H1 (cell line): ENCODE data around the gene PWWP3B. TPM values are rescaled to one million over a fixed set of nuclear protein-coding genes. Genes with fewer than 3 reads are reported as not detected.

ENCODE experiments used
- CTCF ChIA-PET: fragments of 300-600 bp; sonication (Branson Sonifier 250); formaldehyde crosslinking; loops from one replicate; lab custom pipeline; 2021; ENCODE audit not compliant: partially characterized antibody; lab: Charles Lee
- POLR2A ChIA-PET: fragments of 300-600 bp; sonication (Branson Sonifier 250); formaldehyde crosslinking; loops from one replicate; lab custom pipeline; 2021; ENCODE audit warnings: inconsistent platforms; ENCODE audit not compliant: partially characterized antibody; lab: Charles Lee
- DNase-seq, 2 experiments: peaks; one replicate each; pipeline versions ENCODE4 v3.0.0 to v3.0.0-alpha.2; 2010 to 2022; ENCODE audit warnings: low spot score in 2 of 2, low read depth in 1 of 2, mixed read lengths in 1 of 2
- FAIRE-seq: peaks from 2 replicates; lab custom pipeline; 2011; peaks lifted over from hg19 to GRCh38; lab: Jason Lieb, UNC
- H2AFZ ChIP-seq: 2 replicates; pipeline ENCODE4 v1.8.1; 2012; ENCODE audit warnings: low read length, inconsistent platforms
- H2AK5ac ChIP-seq: 2 replicates; pipeline ENCODE4 v1.6.1; 2013; ENCODE audit warnings: low read depth, low read length
- H2BK120ac ChIP-seq: replicated peaks from 2 replicates; pipeline ENCODE3; 2013; ENCODE audit warnings: low read depth, low read length, inconsistent platforms
- H2BK12ac ChIP-seq: 2 replicates; pipeline ENCODE4 v1.6.1; 2013; ENCODE audit warnings: low read depth, low read length
- H2BK15ac ChIP-seq: 2 replicates; pipeline ENCODE4 v1.6.1; 2013; ENCODE audit warnings: low read length
- H2BK20ac ChIP-seq: 2 replicates; pipeline ENCODE4 v1.6.1; 2013; ENCODE audit warnings: low read length
- H2BK5ac ChIP-seq: 2 replicates; pipeline ENCODE4 v1.6.1; 2013; ENCODE audit warnings: low read depth, low read length
- H3K14ac ChIP-seq: 2 replicates; pipeline ENCODE4 v1.6.1; 2013; ENCODE audit warnings: inconsistent platforms; ENCODE audit not compliant: insufficient read length
- H3K18ac ChIP-seq: 2 replicates; pipeline ENCODE4 v1.6.1; 2013; ENCODE audit warnings: low read length; ENCODE audit errors: extremely low read depth
- H3K23ac ChIP-seq: 2 replicates; pipeline ENCODE4 v1.6.1; 2013; ENCODE audit warnings: inconsistent platforms; ENCODE audit not compliant: insufficient read length
- H3K23me2 ChIP-seq: 2 replicates; pipeline ENCODE4 v1.6.1; 2013; ENCODE audit warnings: low read depth, low read length
- H3K27ac ChIP-seq: 2 replicates; pipeline ENCODE4 v1.6.1; 2011; ENCODE audit warnings: low read depth, low read length, inconsistent platforms
- H3K27me3 ChIP-seq, 4 experiments: replicated peaks in 1 of 4; 1 replicate in 1 of 4; 2 replicates in 3 of 4; pipeline versions ENCODE4 v1.6.1 to v1.8.1; 2011 to 2013; ENCODE audit warnings: low read length in 3 of 4, mild to moderate bottlenecking in 3 of 4, inconsistent platforms in 2 of 4, mixed read lengths in 2 of 4, moderate library complexity in 1 of 4; ENCODE audit not compliant: control insufficient read depth in 3 of 4, insufficient read depth in 3 of 4; ENCODE audit errors: extremely low read depth in 1 of 4
- H3K36me3 ChIP-seq, 4 experiments: 2 replicates each; pipeline versions ENCODE4 v1.6.1 to v1.8.1; 2011 to 2013; ENCODE audit warnings: mild to moderate bottlenecking in 4 of 4, low read length in 3 of 4, moderate library complexity in 2 of 4, control low read depth in 1 of 4, inconsistent platforms in 1 of 4; ENCODE audit not compliant: insufficient read depth in 4 of 4, control insufficient read depth in 2 of 4
- H3K4ac ChIP-seq: replicated peaks from 2 replicates; pipeline ENCODE3; 2013; ENCODE audit warnings: low read length, low read depth, mixed read lengths, inconsistent platforms; ENCODE audit not compliant: insufficient read length
- H3K4me1 ChIP-seq, 4 experiments: replicated peaks in 1 of 4; 1 replicate in 1 of 4; 2 replicates in 3 of 4; pipeline versions ENCODE4 v1.6.1 to v1.8.1; 2011 to 2013; ENCODE audit warnings: low read length in 3 of 4, inconsistent platforms in 2 of 4, mixed read lengths in 1 of 4; ENCODE audit not compliant: insufficient read depth in 4 of 4, control insufficient read depth in 3 of 4
- H3K4me2 ChIP-seq, 2 experiments: 2 replicates each; pipeline versions ENCODE4 v1.6.1 to v1.8.1; 2011 to 2013; ENCODE audit warnings: low read depth in 2 of 2, low read length in 2 of 2, control low read depth in 1 of 2, inconsistent platforms in 1 of 2, mild to moderate bottlenecking in 1 of 2; ENCODE audit not compliant: insufficient read depth in 1 of 2
- H3K4me3 ChIP-seq, 4 experiments: fragments of 200-600, 300-600 bp in 1 of 4; sonication (generic), shearing (Covaris generic), sonication (Bioruptor Twin) in 1 of 4; 2 replicates each; pipeline versions ENCODE4 v1.5.1 to v1.8.1; 2011 to 2016; ENCODE audit warnings: low read length in 4 of 4, low read depth in 3 of 4, control low read depth in 2 of 4, inconsistent platforms in 2 of 4, mild to moderate bottlenecking in 2 of 4, mixed read lengths in 1 of 4, moderate library complexity in 1 of 4; ENCODE audit not compliant: insufficient read depth in 2 of 4; ENCODE audit errors: extremely low read depth in 1 of 4
- H3K56ac ChIP-seq: replicated peaks from 2 replicates; pipeline ENCODE3; 2013; ENCODE audit warnings: low read depth, mild to moderate bottlenecking, mixed read lengths, low read length, inconsistent platforms; ENCODE audit not compliant: insufficient read length
- H3K79me1 ChIP-seq: 2 replicates; pipeline ENCODE4 v1.6.1; 2013; ENCODE audit warnings: low read depth, low read length, control low read depth
- H3K79me2 ChIP-seq, 2 experiments: 2 replicates each; pipeline versions ENCODE4 v1.6.1 to v1.8.1; 2012 to 2013; ENCODE audit warnings: low read length in 2 of 2, mild to moderate bottlenecking in 2 of 2, inconsistent platforms in 1 of 2; ENCODE audit not compliant: insufficient read depth in 2 of 2, control insufficient read depth in 1 of 2
- H3K9ac ChIP-seq, 4 experiments: replicated peaks in 1 of 4; 1 replicate in 1 of 4; 2 replicates in 3 of 4; pipeline versions ENCODE4 v1.6.1 to v1.8.1; 2011 to 2013; ENCODE audit warnings: low read depth in 3 of 4, low read length in 3 of 4, control low read depth in 2 of 4, mild to moderate bottlenecking in 2 of 4, moderate library complexity in 2 of 4, inconsistent platforms in 1 of 4; ENCODE audit errors: extremely low read depth in 1 of 4
- H3K9me3 ChIP-seq, 2 experiments: 2 replicates each; pipeline versions ENCODE4 v1.6.1 to v1.8.1; 2012 to 2013; ENCODE audit warnings: mild to moderate bottlenecking in 2 of 2, moderate library complexity in 2 of 2, control low read depth in 1 of 2, inconsistent platforms in 1 of 2, low read depth in 1 of 2, low read length in 1 of 2, mixed read lengths in 1 of 2; ENCODE audit not compliant: insufficient read depth in 2 of 2
- H4K20me1 ChIP-seq, 2 experiments: replicated peaks in 1 of 2; 2 replicates each; pipeline versions ENCODE3 to v1.8.1; 2011 to 2013; ENCODE audit warnings: inconsistent platforms in 2 of 2, low read length in 2 of 2, mild to moderate bottlenecking in 1 of 2; ENCODE audit not compliant: insufficient read depth in 2 of 2, control insufficient read depth in 1 of 2
- H4K5ac ChIP-seq: 2 replicates; pipeline ENCODE4 v1.6.1; 2013; ENCODE audit warnings: low read length, low read depth, mixed read lengths, inconsistent platforms; ENCODE audit not compliant: insufficient read length
- H4K8ac ChIP-seq: 2 replicates; pipeline ENCODE4 v1.8.0; 2013; ENCODE audit warnings: mild to moderate bottlenecking, moderate library complexity, low read length, inconsistent platforms; ENCODE audit not compliant: insufficient read depth; ENCODE audit errors: extremely low read depth
- H4K91ac ChIP-seq: replicated peaks from 2 replicates; pipeline ENCODE3; 2013; ENCODE audit warnings: low read length, mixed read lengths, inconsistent platforms; ENCODE audit not compliant: insufficient read length
- TAF1 ChIP-seq: IDR thresholded peaks from 2 replicates; pipeline ENCODE4 v1.6.1; 2011; ENCODE audit warnings: mild to moderate bottlenecking, low read depth, low read length
- TBP ChIP-seq: IDR thresholded peaks from 2 replicates; pipeline ENCODE4 v1.6.1; 2011; ENCODE audit warnings: low read depth, low read length, improper control_type of control experiment
- WGBS, 2 experiments: shearing (Covaris generic) in 1 of 2; methylation state at CpG; one replicate each; pipeline versions ENCODE4 v1.1.6 to v1.1.7; 2013 to 2015; ENCODE audit warnings: low lambda C conversion rate in 2 of 2, mixed read lengths in 2 of 2, inconsistent platforms in 1 of 2, low coverage in 1 of 2, missing lambda C conversion rate in 1 of 2; ENCODE audit not compliant: insufficient replicate concordance in 2 of 2, insufficient coverage in 1 of 2, insufficient read length in 1 of 2; ENCODE audit errors: extremely low coverage in 1 of 2, missing lambda C conversion rate in 1 of 2; 5-methylcytosine and 5-hydroxymethylcytosine counted together
- polyA plus RNA-seq, 7 experiments: library from polyadenylated mRNA; depleted of rRNA in 3 of 7; stranded (reverse) in 5 of 7; unstranded in 2 of 7; fragments of >200 nt in 5 of 7; fragments of 200-250 nt in 2 of 7; gene quantifications; 1 replicate in 5 of 7; 2 replicates in 1 of 7; 4 replicates in 1 of 7; pipeline versions ENCODE4 v1.2.1 to v1.2.3, GENCODE V29; 2011 to 2013; ENCODE audit warnings: missing spikeins in 2 of 7, mixed read lengths in 2 of 7
- total RNA-seq: library from RNA; stranded (reverse); fragmentation: NEBNext Ultra II Directional; extraction: Animal tissue kit (Norgen Biotek cat#: 25700); gene quantifications from 2 replicates; pipeline ENCODE4 v1.2.1, GENCODE V29; 2021
- TF ChIP-seq, protein P1 (sequence below), 3 experiments: IDR thresholded peaks; 1 replicate in 2 of 3; 2 replicates in 1 of 3; pipeline versions ENCODE4 v1.5.1 to v1.6.1; 2011; ENCODE audit warnings: low read length in 3 of 3, mild to moderate bottlenecking in 3 of 3, inconsistent platforms in 2 of 3, low read depth in 1 of 3, moderate library complexity in 1 of 3; ENCODE audit not compliant: insufficient read depth in 1 of 3; ENCODE audit errors: control extremely low read depth in 1 of 3

PWWP3B gene
- total and polyA plus RNA-seq, 2 of the 8 experiments (the other 6 are each of a cell fraction or from before 2014, with no cell fraction given) = 0.15 to 0.61 TPM

GRCh38 chrX:106177106-106177981 is 9.2 kb downstream of the PWWP3B start:
- H3K4me3 ChIP-seq = peak overlapping the region in 2 of 4 experiments; percentile 24 to 48; a peak in 3 of 8 replicates
- no peak overlapping the region for H3K9ac ChIP-seq
- H4K5ac ChIP-seq = no peak overlapping the region
- no peaks in the 10 kb centered on the region for H3K27me3 ChIP-seq
- H2BK12ac ChIP-seq = no peak overlapping the region
- DNase-seq (peak; percentile 33 to 72), FAIRE-seq (peak; percentile 57)
- CTCF ChIA-PET = interaction anchor here (0.6 kb wide), 1 partner anchor 51 kb away, joined by 3 read pairs; no protein-coding TSS in a partner anchor
- peak overlapping the region; percentile 81 for H2AFZ ChIP-seq
- H2BK120ac ChIP-seq = no peak overlapping the region
- H3K79me1 ChIP-seq = no peaks in the 10 kb centered on the region
- H2BK15ac ChIP-seq = no peak overlapping the region
- H3K14ac ChIP-seq = no peak overlapping the region
- no peak overlapping the region for H2AK5ac ChIP-seq
- H4K91ac ChIP-seq = no peak overlapping the region
- no peak overlapping the region for H3K4ac ChIP-seq
- H3K23me2 ChIP-seq = no peaks in the 10 kb centered on the region
- POLR2A ChIA-PET = no interaction called here
- H2BK20ac ChIP-seq = no peak overlapping the region
- no peaks in the 10 kb centered on the region for H3K4me1 ChIP-seq
- peak overlapping the region in 1 of 2 experiments; percentile 21; a peak in 2 of 4 replicates for H3K4me2 ChIP-seq
- H3K9me3 ChIP-seq = peaks cover 0 to 4% of the 10 kb centered on the region in 2 experiments; a peak in 1 of 4 replicates
- no peak overlapping the region for H3K27ac ChIP-seq
- no peaks in the 10 kb centered on the region for H3K36me3 ChIP-seq
- 60% methylated on average over 19 of the region's 22 CpGs; no CpG with 5 or more reads in 1 of the 2 experiments for WGBS, 2 experiments
- no peak overlapping the region for H4K8ac ChIP-seq
- H3K56ac ChIP-seq = no peak overlapping the region
- no peaks in the 10 kb centered on the region for H4K20me1 ChIP-seq
- H3K18ac ChIP-seq = no peak overlapping the region
- no peak overlapping the region for H2BK5ac ChIP-seq
- H3K23ac ChIP-seq = no peak overlapping the region
- TF ChIP-seq, protein P1, sequence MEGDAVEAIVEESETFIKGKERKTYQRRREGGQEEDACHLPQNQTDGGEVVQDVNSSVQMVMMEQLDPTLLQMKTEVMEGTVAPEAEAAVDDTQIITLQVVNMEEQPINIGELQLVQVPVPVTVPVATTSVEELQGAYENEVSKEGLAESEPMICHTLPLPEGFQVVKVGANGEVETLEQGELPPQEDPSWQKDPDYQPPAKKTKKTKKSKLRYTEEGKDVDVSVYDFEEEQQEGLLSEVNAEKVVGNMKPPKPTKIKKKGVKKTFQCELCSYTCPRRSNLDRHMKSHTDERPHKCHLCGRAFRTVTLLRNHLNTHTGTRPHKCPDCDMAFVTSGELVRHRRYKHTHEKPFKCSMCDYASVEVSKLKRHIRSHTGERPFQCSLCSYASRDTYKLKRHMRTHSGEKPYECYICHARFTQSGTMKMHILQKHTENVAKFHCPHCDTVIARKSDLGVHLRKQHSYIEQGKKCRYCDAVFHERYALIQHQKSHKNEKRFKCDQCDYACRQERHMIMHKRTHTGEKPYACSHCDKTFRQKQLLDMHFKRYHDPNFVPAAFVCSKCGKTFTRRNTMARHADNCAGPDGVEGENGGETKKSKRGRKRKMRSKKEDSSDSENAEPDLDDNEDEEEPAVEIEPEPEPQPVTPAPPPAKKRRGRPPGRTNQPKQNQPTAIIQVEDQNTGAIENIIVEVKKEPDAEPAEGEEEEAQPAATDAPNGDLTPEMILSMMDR (IDR thresholded peaks at IDR 0.05; ENCODE audit: control extremely low read depth in 1 of 3, insufficient read depth in 1 of 3, low read depth in 1 of 3, low read length in 3 of 3) = no peak
- TF ChIP-seq TAF1 = peak; percentile 55; the same call in 1 of the 2 replicates
- TF ChIP-seq TBP = peak; percentile 54; the same call in 1 of the 2 replicates
- TF ChIP-seq, all 59 proteins: peak for 2
- no peaks in the 10 kb centered on the region for H3K79me2 ChIP-seq
